Stimulated activated CD4-positive, alpha-beta T cell treated with anti-CD3 and anti-CD28 coated beads, Interleukin-15, amount 100 ng/mL, for 48 hours (primary cell): Measurements from ENCODE around the gene PCNX2.
"Not testable (repeated sequence)": the region's sequence is repeated elsewhere in the genome, so short reads cannot be mapped to it uniquely, and the experiment has no call there.

Source experiments
- DNase-seq, 2 donors: peaks; one replicate each; pipeline ENCODE4 v3.0.0-alpha.2; 2020; ENCODE audit warnings: low read depth in 2 of 2

PCNX2 gene

DNA sequence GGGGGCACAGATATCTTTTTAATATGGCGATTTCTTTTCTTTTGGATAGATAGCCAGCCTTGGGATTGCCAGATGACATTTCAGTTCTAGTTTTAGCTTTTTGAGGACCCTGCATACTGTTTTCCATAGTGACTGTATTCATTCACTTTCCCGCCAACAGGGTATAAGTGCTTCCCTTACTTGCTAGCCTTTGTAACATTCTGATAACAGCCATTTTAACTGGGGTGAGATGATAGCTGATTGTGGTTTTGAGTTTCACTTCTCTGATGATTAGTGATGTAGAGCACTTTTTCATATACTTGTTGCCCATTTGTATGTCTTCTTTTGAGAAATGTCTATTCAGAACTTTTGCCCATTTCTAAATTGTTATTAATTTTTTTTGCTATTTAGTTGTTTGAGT is 193.2 kb downstream of the PCNX2 start:
- no peak for DNase-seq

DNA sequence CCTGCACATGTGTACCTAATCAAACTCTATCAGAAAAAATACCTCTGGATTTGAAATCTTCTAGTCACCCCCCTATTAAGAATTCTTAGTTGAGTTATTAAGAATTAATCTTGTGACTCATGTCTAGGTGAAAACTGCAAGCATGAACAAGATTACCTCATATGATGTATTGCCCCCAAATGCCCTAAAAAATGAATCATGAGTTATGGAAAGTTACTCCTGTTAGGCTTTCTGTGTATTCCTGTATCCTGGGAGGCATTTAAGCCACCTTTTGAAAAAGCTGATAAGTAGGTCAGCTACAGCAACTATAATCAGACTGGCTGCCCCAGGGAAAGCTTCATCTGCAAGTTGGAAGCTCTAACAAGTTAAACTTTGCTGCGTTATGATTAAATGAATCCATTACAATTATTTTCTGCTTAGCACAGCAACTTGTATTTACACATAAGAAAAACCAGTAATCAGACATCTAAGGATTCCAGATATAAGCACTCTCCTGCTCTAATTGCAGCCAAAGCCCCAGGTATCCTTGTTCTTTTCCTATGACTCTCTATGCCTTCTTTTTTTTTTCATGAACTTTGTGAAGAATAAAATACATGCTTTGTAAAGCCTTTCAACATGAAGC is 197.5 kb downstream of the PCNX2 start:
- DNase-seq: no peak

DNA sequence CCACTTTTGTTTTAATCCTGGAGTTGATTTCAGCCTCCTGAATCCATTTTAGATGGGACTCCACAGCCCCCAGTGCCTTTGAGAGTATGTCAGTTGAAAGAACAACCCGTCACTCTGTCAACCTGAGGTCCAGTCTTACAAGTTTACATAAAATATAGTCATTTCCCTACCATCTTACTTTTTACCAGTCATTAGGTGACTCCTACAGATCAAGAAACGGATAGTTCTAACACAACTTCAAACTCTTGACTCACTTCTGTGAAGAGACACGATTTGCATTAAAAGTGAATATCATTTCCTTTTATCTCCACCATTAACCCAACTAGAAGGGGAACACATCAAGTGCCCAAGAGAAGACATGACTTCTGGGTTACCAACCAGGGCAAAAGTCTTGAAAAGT is 198.0 kb downstream of the PCNX2 start:
- no peak for DNase-seq

DNA sequence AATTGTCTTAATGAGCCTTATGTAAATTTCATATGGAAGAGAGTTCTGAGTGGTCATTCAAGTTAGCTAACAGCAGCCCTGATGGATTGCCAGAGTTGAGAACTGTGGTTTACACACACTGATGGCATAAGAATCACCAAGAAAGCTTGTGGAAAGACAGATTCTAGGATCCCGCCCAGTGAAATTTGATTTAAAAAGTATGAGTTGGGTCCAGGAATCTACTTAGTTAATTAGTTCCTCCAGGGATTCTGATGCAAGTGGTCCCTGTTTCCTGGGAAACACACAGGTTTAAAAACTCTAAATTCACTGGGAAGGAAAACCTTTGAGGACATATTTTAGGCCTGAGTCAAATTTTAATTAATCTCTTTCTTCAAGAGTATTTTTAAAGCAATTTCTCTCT is 200.8 kb downstream of the PCNX2 start:
- DNase-seq: no peak

DNA sequence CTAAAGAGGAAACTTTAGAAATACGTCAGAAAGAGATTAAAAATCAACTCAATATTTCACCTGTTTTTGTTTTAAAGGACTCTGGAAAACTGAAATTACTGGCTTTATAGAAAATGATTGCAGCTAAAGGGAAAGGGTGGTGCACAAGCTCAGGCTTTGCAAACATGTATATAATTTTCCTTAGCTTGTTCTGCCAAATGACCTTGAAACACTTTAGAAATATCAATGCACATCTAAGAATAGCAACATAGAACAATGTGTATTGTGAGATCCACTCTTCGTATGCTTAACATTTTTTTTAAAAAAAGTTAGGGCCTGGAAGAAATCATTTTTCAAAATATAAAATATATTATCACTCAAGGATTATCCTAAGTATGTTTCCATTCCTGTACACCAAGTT is 201.3 kb downstream of the PCNX2 start:
- no peak for DNase-seq

DNA sequence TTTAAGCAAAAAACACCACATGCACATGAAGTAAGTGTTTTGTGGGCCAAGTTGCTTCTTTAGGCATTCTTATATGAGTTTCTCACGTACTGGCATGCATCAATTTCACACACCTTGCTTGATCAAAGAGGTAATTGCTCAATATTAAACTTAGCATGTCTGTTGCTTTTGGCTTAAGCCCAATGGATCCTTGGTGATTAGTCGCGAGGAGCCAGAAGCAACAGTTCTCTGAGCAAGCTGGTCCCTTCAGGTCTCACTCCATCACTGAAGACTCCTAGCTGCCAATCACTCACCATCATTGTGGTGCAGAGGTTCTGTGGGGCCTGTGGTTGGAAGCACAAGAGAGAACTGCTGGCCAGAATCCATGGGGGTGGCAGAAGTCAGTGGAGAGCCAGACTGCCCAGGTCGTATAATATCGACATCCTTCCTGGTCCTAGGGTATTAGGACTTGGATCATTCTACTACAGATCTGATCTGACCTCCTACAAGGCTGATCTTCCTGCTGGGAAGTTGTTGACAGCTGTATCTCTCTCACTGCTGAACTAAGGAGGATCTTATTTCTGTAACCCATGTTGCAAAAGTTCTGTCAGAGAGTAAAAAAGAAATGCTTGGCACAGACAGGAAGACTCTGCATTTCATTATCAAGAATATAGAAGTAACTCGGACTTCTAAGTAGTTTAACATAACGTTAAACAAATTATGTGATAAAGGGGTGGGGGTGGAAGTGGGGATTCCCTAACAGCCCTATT is 204.6 kb downstream of the PCNX2 start:
- no peak for DNase-seq

DNA sequence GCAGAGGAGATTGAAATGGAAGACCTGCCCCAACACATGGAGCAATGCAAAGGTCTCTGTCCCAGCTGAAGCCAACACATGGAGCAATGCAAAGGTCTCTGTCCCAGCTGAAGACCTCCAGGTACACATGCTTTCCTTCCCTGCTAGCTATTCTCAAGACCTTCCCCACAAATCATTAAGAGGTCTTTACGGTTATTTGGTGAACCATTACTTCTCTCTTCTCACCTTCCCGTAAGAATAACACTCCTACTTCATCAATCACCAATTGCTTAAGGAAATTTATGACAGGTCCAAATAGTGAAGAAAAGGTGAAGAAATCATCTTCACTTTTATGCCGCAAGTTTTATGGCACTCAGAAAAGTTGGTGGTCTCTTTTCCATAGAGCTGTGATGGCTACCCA is 206.3 kb downstream of the PCNX2 start:
- DNase-seq: no peak

DNA sequence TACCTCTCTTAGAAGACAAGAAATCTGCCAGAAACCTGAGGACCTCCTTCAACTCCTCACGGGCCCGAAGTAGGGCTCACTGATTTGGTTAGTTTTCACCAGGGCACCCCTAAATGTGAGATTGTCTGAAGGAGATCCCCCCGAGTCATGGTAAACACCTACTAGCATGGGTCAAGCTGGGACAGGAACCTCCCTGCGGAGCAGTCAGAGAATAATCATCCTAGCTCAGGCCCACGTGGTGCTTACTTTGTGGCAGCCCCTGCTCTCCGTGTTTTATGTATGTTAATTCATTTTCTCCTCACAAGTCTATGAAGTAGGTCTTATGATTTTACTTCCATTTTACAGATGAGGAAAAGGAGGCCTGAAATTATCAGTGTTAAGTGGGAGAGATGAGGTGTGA is 206.9 kb downstream of the PCNX2 start:
- no peak for DNase-seq

DNA sequence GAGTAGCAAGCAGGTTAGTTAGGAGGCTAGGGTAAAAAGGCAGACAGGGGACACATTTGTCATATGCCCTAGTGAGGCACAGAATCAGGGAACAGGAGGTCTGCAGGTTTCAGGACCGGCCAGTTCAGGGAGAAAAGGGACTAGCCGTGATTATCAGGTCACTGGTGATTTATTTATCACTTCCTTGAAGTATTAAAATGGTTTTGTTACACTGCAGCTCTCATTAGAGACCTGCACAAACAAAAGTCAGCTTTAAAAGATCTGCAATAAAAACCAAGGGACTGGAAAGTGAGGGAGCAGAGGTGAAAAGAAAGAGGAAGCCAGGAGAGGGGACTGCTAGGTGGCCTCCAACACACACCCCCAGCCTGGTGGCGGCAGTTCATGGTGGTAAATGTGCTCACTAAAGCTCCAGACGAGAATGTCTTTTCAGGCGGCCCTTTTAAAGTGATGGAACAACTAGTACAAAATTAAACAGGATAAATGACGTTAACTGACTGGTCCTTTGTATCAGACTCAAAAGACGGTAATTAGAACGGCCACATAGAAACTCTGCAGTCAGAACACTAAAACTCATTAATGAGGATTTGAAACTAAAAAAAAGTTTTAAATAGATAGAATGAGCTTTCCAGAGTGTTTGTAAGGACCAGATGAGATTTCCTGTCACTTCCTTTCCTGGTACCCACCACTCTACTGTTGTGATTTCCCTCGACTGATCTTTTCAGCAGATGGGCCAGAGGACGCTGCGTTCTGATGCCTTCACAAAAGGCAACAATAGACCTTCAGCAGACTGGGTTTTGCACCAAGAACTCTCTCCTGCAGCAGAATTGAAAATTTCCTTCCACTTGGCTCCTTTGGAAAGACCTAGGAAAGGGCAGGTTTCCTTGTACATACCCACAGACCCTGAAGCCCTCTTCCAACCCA is 208.3 kb downstream of the PCNX2 start:
- no peak for DNase-seq

DNA sequence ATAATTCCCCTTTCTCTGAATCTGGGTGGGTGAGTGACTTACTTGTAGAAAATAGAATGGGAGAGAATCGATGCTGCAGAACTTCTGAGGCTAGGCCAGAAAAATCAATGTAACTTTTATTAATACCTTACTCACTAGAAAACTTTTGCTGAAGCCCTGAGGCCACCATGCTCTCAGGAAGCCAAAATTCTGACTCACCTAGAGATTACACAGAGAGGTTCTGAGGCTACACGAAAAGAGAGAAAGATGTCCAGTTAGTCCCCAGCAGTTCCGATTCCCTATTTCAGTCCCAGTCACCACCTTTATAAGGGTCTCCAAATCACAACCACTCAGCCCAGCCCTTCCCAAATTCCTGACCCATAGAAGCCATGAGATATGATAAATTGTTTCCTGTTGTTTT is 210.0 kb downstream of the PCNX2 start:
- no peak for DNase-seq

DNA sequence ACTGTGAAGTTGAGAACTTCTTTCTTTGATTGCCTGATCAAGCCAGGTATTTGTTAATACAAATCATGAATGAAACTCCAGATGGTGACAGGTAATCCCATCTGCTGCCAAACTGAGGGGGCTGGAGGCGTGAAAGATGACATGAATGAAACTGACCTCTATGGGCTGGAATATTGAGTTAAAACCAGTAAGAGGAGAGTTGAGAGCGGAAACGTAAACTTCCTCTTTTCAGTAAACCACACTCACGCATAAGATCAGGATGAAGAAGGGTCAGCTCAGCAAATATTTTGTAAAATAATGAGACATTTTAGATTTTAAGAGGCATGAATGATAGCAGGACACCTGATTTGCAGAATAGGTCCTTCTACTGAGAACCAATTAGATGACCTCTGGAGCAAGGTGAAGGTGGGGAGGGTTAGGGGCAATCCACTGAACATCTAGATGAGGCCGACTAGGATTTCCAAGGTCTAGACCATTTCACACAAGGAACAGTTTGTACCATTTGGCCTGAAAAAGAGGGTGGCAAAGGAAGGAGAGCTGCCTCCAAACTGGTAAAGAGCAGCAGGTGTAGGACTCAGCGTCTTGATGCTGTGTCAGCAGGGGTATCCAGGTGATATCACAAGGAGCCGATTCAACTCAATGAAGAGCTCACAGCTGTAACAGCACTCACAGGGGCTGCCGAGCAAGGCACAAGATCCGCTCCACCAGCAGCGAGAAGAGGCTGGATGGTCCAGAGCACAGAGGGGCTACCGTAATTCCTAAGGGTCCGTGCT is 212.6 kb downstream of the PCNX2 start:
- DNase-seq: no peak

DNA sequence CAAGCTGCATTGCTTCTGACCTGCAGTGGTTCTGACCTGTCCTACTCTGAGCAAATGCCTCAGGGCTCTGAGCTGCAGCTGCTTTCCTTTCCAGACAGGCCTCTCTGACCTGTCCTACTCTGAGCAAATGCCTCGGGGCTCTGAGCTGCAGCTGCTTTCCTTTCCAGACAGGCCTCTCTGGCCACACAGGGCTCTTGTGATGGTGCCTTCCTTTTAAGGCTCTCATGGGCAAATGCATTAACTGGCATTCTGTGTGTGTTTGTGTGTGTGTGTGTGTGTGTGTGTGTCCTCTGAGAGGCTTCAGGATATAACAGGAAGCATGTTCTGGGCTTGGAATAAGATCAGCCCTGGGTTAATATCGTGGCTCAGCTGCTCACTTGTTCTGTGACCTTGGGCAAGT is 213.8 kb downstream of the PCNX2 start:
- DNase-seq: no peak

DNA sequence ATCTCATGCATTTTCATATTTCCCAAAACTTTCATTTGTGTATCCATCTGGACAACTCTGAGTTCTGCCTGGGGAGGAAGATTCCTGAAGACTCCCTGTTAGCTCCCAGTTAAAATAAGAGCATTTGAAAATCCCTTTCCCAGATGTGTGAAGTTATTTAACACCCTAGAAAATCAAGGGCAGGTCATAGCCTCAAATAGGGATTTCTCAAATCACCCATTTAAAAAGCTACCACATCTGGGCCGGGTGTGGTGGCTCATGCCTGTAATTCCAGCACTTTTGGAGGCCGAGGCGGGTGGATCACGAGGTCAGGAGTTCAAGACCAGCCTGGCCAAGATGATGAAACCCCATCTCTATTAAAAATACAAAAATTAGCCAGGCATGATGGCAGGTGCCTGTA is 214.7 kb downstream of the PCNX2 start:
- DNase-seq: not testable (repeated sequence)

DNA sequence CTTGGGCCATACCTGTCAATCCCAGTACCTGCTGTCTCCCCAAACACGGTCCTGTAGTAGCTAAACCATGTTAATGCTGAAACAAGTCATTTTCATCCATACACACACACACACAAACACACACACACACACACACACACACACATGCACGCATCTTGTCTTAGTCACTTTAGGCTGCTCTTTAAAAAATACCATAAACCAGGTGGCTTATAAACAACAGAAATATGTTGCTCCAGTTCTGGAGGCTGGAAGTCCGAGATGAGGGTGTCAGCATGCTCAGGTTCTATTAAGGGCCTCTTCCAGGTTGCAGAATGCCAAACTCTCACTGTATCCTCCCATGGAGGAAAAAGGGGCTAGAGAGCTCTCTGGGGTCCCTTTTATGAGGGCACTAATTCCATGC is 215.2 kb downstream of the PCNX2 start:
- no peak for DNase-seq

DNA sequence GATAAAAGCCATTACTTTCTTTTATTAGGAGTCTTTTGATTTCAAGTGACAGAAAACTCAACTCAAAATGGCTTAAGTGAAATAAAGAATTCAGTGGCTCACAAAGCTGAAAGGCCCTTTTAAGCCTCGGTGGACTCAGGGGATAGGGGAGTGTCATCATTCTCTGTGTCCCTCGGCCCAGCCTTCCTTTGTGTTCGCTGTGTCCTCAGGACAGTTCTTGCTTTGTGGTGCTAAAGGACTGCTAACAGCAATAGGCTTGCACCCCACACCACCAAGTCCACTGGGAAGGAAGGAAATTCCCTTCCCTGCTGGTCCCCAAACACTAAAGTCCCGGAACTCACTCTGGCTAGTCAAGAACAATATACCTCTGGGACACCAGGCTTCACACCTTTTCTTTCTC is 216.0 kb downstream of the PCNX2 start:
- DNase-seq: no peak

DNA sequence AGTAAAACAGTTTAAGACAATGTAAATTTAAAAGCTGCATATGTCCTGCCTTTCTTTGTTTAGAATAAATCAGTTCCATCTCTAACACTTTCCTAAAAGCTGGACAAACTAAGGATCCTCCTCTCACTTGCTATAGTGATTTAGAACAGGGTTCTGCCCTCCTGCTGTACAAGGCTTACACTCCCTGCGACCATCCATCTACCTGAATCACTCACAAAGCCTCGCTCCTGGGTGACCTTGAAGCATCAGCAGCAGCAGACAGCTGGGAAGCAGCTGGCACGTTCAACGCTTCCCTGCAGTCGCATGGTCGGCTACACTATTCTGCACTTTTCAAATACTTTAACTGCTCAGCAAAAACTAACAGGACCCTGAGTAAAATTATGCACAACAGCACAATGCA is 217.1 kb downstream of the PCNX2 start:
- no peak for DNase-seq

DNA sequence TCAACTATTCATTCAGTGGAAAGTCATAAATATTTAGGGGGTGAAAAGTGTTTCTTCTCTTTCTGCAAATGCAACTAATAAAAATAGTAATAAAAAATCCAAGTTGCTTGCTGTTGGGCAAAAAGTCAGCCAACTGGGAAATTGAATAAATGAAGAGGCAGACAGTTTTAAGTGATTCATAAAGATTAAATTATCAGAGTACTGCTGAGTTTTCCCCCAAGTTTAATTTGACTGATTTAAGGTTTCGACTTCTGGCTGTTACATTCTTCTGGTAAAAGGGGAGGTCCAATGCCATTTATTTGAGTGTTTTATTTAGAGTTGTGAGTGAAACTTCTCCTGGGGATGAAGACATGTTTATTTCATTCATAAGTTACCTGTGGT is 219.6 kb downstream of the PCNX2 start:
- DNase-seq: no peak

DNA sequence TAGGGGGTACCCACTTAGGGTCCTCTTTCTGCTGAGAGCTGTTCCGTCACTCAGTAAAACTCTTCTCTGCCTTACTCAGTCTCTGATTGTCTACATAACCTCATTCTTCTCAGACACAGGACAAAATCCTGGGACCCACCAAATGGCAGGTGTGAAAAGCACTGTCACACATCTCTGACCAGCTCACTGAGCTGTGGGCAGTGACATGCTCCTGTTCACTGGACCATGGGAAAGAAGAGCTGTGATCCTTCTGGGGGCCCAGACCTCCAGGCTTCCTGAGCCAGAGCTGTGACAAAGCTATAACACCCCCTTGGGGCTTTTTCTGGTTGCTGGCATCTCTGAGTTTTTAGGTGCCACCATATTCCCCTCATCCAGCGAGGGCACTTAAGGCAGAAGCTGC is 229.4 kb downstream of the PCNX2 start:
- no peak for DNase-seq

DNA sequence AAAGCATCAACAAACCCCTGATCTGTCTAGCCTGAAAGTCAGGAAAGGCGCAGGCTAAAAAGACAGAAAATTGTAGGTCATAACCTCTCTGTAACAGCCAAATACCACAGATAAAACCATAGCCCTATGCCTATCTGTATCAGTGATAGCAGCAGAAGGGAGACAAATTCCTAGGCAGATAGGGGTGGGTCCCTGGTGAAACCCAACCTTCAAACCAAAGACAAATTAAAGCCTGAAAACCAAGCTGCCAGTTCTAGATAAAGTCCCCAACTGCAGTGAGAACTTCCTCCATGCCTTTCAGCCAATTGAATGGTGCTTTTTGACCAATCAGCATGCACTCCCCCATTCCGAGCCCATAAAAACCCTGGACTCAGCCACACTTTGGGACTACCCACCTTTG is 229.8 kb downstream of the PCNX2 start:
- DNase-seq: no peak

DNA sequence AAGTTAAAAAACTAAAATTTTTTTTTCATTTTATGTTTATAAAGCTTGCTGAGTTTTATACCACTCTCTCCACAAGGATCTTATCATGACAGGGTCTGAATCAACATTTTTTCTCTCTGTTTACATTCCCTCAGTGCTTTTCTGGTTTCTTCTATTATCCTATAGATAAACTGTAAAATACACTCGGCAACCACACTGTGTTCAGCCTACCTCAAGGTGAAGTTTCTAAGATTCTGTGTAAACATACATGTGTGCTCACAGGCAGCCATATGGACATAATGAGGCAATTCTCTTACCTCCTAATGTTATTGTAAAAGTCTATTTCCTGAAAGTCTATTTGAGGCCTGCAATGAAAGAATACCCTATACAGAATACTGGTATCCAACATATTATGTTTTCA is 230.5 kb downstream of the PCNX2 start:
- DNase-seq: no peak

DNA sequence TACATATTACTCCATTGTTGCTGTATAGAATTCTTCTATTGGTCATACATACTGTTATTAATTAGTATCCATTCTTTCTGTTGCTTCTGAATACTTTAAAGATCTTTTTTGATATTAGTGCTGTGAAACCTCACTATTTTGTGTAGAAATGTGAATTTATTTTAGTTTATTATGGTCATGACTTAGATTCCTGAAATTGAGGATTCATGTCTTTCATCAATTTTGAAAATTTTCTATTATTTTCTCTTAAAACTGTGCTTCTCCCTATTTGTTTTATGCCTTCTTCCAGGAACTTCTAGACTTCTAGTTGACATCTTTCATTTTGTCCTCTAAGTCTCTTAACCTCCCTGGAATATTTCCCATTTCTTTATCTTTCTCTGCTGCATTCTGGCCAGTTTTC is 232.1 kb downstream of the PCNX2 start:
- no peak for DNase-seq

DNA sequence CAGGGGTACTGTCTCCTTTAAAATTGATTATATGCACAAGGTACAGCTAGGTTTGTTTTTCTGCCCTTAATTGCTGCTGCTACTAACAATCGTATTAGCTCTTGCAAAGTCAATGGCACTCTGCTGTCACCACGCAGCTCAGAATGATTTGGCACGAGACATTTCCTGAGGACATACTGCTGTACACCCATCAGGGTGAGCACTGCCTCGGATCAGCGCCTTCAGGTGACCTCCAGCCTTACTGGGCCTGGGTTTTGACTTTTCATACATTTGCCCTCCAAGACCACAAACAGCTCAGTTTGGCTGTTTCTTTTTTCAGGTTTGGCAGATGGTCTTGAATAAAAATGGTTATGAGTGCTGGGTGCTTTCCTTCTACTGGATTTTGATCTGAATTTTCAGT is 234.3 kb downstream of the PCNX2 start:
- DNase-seq: no peak
